ENCODE measurements around the gene TCERG1L. TPM values are rescaled to one million over a fixed set of nuclear protein-coding genes. Genes with fewer than 3 reads are reported as not detected.

The TCERG1L gene
- total RNA-seq, 4 donors from 2014 or later: 0.12 TPM; not detected in 3

- Histone ChIP-seq H3K9me3 (no peaks in the 10 kb centered on the region), H3K4me1 (no peaks in the 10 kb centered on the region), H3K27ac (no peak overlapping the region), H3K27me3 (peaks cover 17% of the 10 kb centered on the region), H3K4me3 (no peak overlapping the region), H3K36me3 (no peaks in the 10 kb centered on the region)
- 40 to 83% methylated on average over 1 to 8 of the region's 18 CpGs for whole genome bisulfite sequencing, 2 donors (ENCODE audit: low coverage in 1 of 2)
- no peak for ATAC-seq
- no peak for TF ChIP-seq POLR2AphosphoS5 (IDR thresholded peaks at IDR 0.05)
- TF ChIP-seq EP300 (IDR thresholded peaks at IDR 0.05): no peak
- no peak for TF ChIP-seq POLR2A (IDR thresholded peaks at IDR 0.05)
- TF ChIP-seq, protein P1, sequence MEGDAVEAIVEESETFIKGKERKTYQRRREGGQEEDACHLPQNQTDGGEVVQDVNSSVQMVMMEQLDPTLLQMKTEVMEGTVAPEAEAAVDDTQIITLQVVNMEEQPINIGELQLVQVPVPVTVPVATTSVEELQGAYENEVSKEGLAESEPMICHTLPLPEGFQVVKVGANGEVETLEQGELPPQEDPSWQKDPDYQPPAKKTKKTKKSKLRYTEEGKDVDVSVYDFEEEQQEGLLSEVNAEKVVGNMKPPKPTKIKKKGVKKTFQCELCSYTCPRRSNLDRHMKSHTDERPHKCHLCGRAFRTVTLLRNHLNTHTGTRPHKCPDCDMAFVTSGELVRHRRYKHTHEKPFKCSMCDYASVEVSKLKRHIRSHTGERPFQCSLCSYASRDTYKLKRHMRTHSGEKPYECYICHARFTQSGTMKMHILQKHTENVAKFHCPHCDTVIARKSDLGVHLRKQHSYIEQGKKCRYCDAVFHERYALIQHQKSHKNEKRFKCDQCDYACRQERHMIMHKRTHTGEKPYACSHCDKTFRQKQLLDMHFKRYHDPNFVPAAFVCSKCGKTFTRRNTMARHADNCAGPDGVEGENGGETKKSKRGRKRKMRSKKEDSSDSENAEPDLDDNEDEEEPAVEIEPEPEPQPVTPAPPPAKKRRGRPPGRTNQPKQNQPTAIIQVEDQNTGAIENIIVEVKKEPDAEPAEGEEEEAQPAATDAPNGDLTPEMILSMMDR (IDR thresholded peaks at IDR 0.05): no peak
These were observed 233.2 kb downstream of the TCERG1L start for GRCh38 chr10:131078131-131078881.

GRCh38 chr10:131077724-131078123 lies 233.8 kb downstream of the TCERG1L start:
- TF ChIP-seq, protein P1 (IDR thresholded peaks at IDR 0.05): no peak
- no peak for TF ChIP-seq POLR2A (IDR thresholded peaks at IDR 0.05)
- TF ChIP-seq EP300 (IDR thresholded peaks at IDR 0.05): no peak
- no peak for TF ChIP-seq POLR2AphosphoS5 (IDR thresholded peaks at IDR 0.05)
- no peak for ATAC-seq
- 88 to 100% methylated on average over 1 of the region's 6 CpGs for WGBS, 2 donors (ENCODE audit: low coverage in 1 of 2)

GRCh38 chr10:131077031-131077430 lies 234.5 kb downstream of the TCERG1L start:
- no peaks in the 10 kb centered on the region for H3K4me1 ChIP-seq
- no peak overlapping the region for H3K27ac ChIP-seq
- H3K36me3 ChIP-seq: no peaks in the 10 kb centered on the region
- TF ChIP-seq POLR2A (IDR thresholded peaks at IDR 0.05) (no peak), POLR2AphosphoS5 (IDR thresholded peaks at IDR 0.05) (no peak), EP300 (IDR thresholded peaks at IDR 0.05) (no peak)
- TF ChIP-seq, protein P1 (IDR thresholded peaks at IDR 0.05): no peak
- 60 to 96% methylated on average over 1 to 3 of the region's 6 CpGs for WGBS, 2 donors (ENCODE audit: low coverage in 1 of 2)
- peaks cover 11% of the 10 kb centered on the region for H3K27me3 ChIP-seq
- no peak overlapping the region for H3K4me3 ChIP-seq
- no peak for ATAC-seq
- no peaks in the 10 kb centered on the region for H3K9me3 ChIP-seq

More at GRCh38 chr10:131077724-131078123, 233.8 kb downstream of the TCERG1L start:
- Histone ChIP-seq H3K9me3 (no peaks in the 10 kb centered on the region), H3K4me1 (no peaks in the 10 kb centered on the region), H3K36me3 (no peaks in the 10 kb centered on the region), H3K27ac (no peak overlapping the region), H3K4me3 (no peak overlapping the region), H3K27me3 (peaks cover 17% of the 10 kb centered on the region)

DNA sequence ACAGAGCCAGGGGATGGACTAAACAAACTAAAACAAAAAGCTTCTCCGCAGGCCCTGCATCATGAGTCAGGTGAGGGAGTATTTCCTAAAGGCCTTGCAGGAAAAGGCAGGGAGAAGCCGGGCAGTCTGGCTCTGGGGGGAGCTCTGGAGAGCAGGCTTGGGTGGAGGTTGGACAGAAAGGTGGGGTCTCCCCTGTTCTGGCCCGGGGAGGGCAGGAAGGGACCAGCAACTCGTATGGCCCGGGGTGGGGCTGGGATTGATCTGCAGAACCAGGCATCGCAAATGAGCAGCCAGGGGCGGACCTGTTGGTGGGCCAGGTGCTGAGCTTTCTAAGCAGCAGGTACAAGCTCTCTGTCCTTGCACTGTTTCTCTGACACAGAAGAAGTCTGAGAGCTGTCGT lies 235.2 kb downstream of the TCERG1L start:
- WGBS, 2 donors (ENCODE audit: low coverage in 1 of 2): 67 to 79% methylated on average over 1 to 2 of the region's 8 CpGs
- no peak overlapping the region for H3K27ac ChIP-seq
- no peaks in the 10 kb centered on the region for H3K4me1 ChIP-seq
- no peaks in the 10 kb centered on the region for H3K36me3 ChIP-seq
- no peaks in the 10 kb centered on the region for H3K9me3 ChIP-seq
- no peak overlapping the region for H3K4me3 ChIP-seq
- TF ChIP-seq, protein P1 (IDR thresholded peaks at IDR 0.05): no peak
- TF ChIP-seq POLR2A (IDR thresholded peaks at IDR 0.05) (no peak), POLR2AphosphoS5 (IDR thresholded peaks at IDR 0.05) (no peak), EP300 (IDR thresholded peaks at IDR 0.05) (no peak)
- H3K27me3 ChIP-seq: peaks cover 11% of the 10 kb centered on the region
- no peak for ATAC-seq

GRCh38 chr10:131075218-131075770 lies 236.2 kb downstream of the TCERG1L start:
- no peaks in the 10 kb centered on the region for H3K4me1 ChIP-seq
- 88% methylated on average over 1 of the region's 27 CpGs; no CpG with 5 or more reads in 1 of the 2 donors for WGBS, 2 donors (ENCODE audit: low coverage in 1 of 2)
- no peak for ATAC-seq
- H3K27me3 ChIP-seq: peaks cover 11% of the 10 kb centered on the region
- no peaks in the 10 kb centered on the region for H3K36me3 ChIP-seq
- no peak overlapping the region for H3K27ac ChIP-seq
- no peaks in the 10 kb centered on the region for H3K9me3 ChIP-seq
- no peak overlapping the region for H3K4me3 ChIP-seq
- TF ChIP-seq EP300 (IDR thresholded peaks at IDR 0.05) (no peak), POLR2A (IDR thresholded peaks at IDR 0.05) (no peak), POLR2AphosphoS5 (IDR thresholded peaks at IDR 0.05) (no peak)
- TF ChIP-seq, protein P1 (IDR thresholded peaks at IDR 0.05): no peak

Data from gastroesophageal sphincter (tissue), 4 donors.